T-helper 1 cell treated with Interleukin-12 subunit alpha and Interleukin-12 subunit beta and Interleukin-4 antibody, amounts not matched to agents 30 ng/mL and 1 ng/mL, for 36 hours (primary cell): Measurements from ENCODE around the gene NEDD4L. TPM values are rescaled to one million over a fixed set of nuclear protein-coding genes. Genes with fewer than 3 reads are reported as not detected.

Experiments
- intact Hi-C: fragments of 100-400 bp; cut with micrococcal nuclease; formaldehyde crosslinking; loops from one replicate; pipeline ENCODE4 v1.15.1; 2024
- total RNA-seq: library from RNA; stranded (reverse); gene quantifications from 2 replicates; pipeline ENCODE4 v1.2.3, GENCODE V29; 2022

The NEDD4L gene
- total RNA-seq, 1 donor from 2014 or later: 4.3 TPM

- intact Hi-C loops: no loop called here
These were observed 133.1 kb downstream of the NEDD4L start for GRCh38 chr18:58177004-58177717.

GRCh38 chr18:58177896-58178470 lies 134.0 kb downstream of the NEDD4L start:
- intact Hi-C loops: no loop called here

GRCh38 chr18:58178511-58178910 lies 134.5 kb downstream of the NEDD4L start:
- intact Hi-C loops: no loop called here

GRCh38 chr18:58180172-58180571 lies 136.1 kb downstream of the NEDD4L start:
- intact Hi-C loops: loop anchor here (1.0 to 5.0 kb wide), 4 partner anchors 137 to 582 kb away; no protein-coding TSS in a partner anchor

- intact Hi-C loops: loop anchor here (1.0 to 5.0 kb wide), 5 partner anchors 138 to 581 kb away; no protein-coding TSS in a partner anchor
These were observed 136.8 kb downstream of the NEDD4L start for GRCh38 chr18:58180738-58181353.

GRCh38 chr18:58181988-58182387 lies 138.0 kb downstream of the NEDD4L start:
- intact Hi-C loops: loop anchor here (1.0 to 5.0 kb wide), 2 partner anchors 300 to 580 kb away; no protein-coding TSS in a partner anchor

GRCh38 chr18:58183226-58183625 lies 139.2 kb downstream of the NEDD4L start:
- intact Hi-C loops: loop anchor here (5.0 kb wide), 1 partner anchor 579 kb away; no protein-coding TSS in a partner anchor

- intact Hi-C loops: no loop called here
These were observed 142.4 kb downstream of the NEDD4L start for GRCh38 chr18:58186258-58186948.

GRCh38 chr18:58187674-58188073 lies 143.6 kb downstream of the NEDD4L start:
- intact Hi-C loops: no loop called here

- intact Hi-C loops: no loop called here
These were observed 145.0 kb downstream of the NEDD4L start for GRCh38 chr18:58188996-58189395.

- intact Hi-C loops: no loop called here
These were observed 147.0 kb downstream of the NEDD4L start for GRCh38 chr18:58190842-58191530.

GRCh38 chr18:58191626-58192025 lies 147.6 kb downstream of the NEDD4L start:
- intact Hi-C loops: no loop called here

GRCh38 chr18:58192519-58192918 lies 148.5 kb downstream of the NEDD4L start:
- intact Hi-C loops: no loop called here

GRCh38 chr18:58194028-58194427 lies 150.0 kb downstream of the NEDD4L start:
- intact Hi-C loops: no loop called here

- intact Hi-C loops: loop anchor here (1.0 kb wide), 1 partner anchor 127 kb away; no protein-coding TSS in a partner anchor
These were observed 151.3 kb downstream of the NEDD4L start for GRCh38 chr18:58195278-58195765.

GRCh38 chr18:58196164-58196563 lies 152.1 kb downstream of the NEDD4L start:
- intact Hi-C loops: no loop called here

- intact Hi-C loops: no loop called here
These were observed 153.2 kb downstream of the NEDD4L start for GRCh38 chr18:58196881-58197872.

GRCh38 chr18:58201268-58201667 lies 157.2 kb downstream of the NEDD4L start:
- intact Hi-C loops: no loop called here
